ENCODE data around the gene PSORS1C2.
"Not testable (repeated sequence)": the region's sequence is repeated elsewhere in the genome, so short reads cannot be mapped to it uniquely, and the experiment has no call there.

The PSORS1C2 gene

GRCh38 chr6:31174378-31174777 lies 35.5 kb upstream of the PSORS1C2 start:
- H3K9ac ChIP-seq (ENCODE audit: low read depth, low read length), result no peak overlapping the region; the same call in 1 of the 2 replicates

GRCh38 chr6:31173406-31173805 lies 34.5 kb upstream of the PSORS1C2 start:
- peak overlapping the region; percentile 99 for H3K27ac ChIP-seq (ENCODE audit: low read depth, low read length)

More at GRCh38 chr6:31174378-31174777, 35.5 kb upstream of the PSORS1C2 start:
- Histone ChIP-seq H3K27me3 (ENCODE audit: insufficient read depth, low read length) (peaks cover 7% of the 10 kb centered on the region; the same call in 1 of the 2 replicates), H3K9me3 (ENCODE audit: insufficient read depth, low read depth, low read length) (no peaks in the 10 kb centered on the region), H3K36me3 (ENCODE audit: insufficient read depth, low read length) (no peaks in the 10 kb centered on the region), H3K27ac (ENCODE audit: low read depth, low read length) (peak overlapping the region; percentile 99; the same call in 1 of the 2 replicates), H3K4me1 (ENCODE audit: insufficient read depth, low read length) (peaks cover 39% of the 10 kb centered on the region), H3K4me3 (ENCODE audit: low read length) (no peak overlapping the region)
- 90% methylated on average over 4 of the region's 5 CpGs for WGBS

DNA sequence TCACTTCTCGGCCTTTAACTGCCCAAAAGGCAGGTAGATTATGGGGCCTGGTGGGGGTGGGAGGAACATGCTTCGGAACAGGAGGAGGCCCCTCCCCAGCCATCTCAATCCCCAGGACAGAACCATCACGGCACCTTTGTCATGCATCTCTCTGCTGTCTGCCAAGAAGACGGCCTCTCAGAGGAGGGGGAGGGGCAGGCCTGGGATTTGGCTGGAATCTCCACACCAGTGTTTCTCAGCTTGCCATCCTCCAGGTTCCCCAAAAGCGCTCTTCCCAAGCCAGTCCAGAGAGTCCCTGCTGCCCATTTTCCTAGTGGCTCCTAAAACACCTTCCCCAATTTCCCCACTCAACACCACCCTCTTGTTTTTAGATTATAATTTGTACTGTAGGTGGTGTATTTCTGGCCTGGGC lies 34.1 kb upstream of the PSORS1C2 start:
- peak overlapping the region; percentile 86 for H3K9ac ChIP-seq (ENCODE audit: low read depth, low read length)
- 4% methylated on average over 5 of the region's 5 CpGs for WGBS
- peak overlapping the region; percentile 99 for H3K27ac ChIP-seq (ENCODE audit: low read depth, low read length)

More at GRCh38 chr6:31173406-31173805, 34.5 kb upstream of the PSORS1C2 start:
- H3K9me3 ChIP-seq (ENCODE audit: insufficient read depth, low read depth, low read length), result no peaks in the 10 kb centered on the region
- H3K9ac ChIP-seq (ENCODE audit: low read depth, low read length), result peak overlapping the region; percentile 86
- H3K4me1 ChIP-seq (ENCODE audit: insufficient read depth, low read length), result peaks cover 36% of the 10 kb centered on the region
- H3K27me3 ChIP-seq (ENCODE audit: insufficient read depth, low read length), result peaks cover 7% of the 10 kb centered on the region; the same call in 1 of the 2 replicates
- H3K4me3 ChIP-seq (ENCODE audit: low read length), result peak overlapping the region; percentile 51
- no peaks in the 10 kb centered on the region; the same call in 1 of the 2 replicates for H3K36me3 ChIP-seq (ENCODE audit: insufficient read depth, low read length)
- 22% methylated on average over 3 of the region's 3 CpGs for WGBS

DNA sequence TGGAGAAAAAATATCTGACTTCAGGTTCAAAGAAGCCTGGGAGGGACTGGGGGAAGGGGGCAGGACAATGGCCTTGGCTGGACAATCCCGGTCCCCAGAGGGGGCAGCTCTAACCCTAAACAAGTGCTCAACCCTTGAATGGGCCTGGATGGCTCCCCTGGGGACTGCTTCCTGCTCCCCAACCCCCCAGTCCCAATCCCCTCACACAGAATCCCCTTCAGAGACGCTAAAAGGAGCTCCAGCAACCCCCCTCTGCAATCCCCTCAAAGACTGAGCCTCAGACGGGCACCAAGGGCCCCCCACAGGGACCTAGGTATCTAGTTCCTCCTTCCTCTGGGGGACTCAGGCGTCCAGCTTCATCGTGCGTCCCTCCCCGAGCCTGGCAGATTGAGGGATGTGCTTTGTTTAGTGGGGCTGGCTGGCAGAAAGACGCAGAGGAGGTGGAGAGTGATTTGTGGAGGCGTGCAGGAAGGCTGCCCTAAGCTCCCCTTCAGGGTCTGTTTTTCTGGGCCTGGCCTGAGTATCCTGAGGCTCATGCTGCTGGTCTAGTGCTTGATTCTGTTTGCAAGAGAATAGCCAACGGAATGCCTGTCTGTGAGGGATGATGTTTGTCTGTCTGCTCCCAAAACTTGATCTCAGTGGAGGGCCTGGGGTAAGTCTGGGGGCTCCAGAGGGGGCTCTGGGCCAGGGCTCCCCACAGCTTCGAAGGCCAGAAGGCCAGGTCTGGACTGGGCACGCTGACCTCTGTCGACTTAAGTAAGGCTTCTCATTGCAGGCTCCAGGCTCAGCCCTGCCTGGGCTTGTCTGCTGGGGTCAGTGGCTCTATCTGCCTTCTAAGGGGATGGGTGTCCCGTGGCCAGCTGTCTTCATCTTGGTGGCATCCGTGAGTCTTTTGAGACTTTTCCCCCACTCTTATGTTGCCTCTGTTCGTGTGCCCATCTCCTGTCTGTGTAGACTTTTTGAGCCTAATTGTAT lies 33.4 kb upstream of the PSORS1C2 start:
- Histone ChIP-seq H3K27me3 (ENCODE audit: insufficient read depth, low read length) (peaks cover 7% of the 10 kb centered on the region; the same call in 1 of the 2 replicates), H3K36me3 (ENCODE audit: insufficient read depth, low read length) (peaks cover 4% of the 10 kb centered on the region; the same call in 1 of the 2 replicates), H3K4me1 (ENCODE audit: insufficient read depth, low read length) (peaks cover 37% of the 10 kb centered on the region), H3K9me3 (ENCODE audit: insufficient read depth, low read depth, low read length) (no peaks in the 10 kb centered on the region), H3K9ac (ENCODE audit: low read depth, low read length) (peak overlapping the region; percentile 86), H3K27ac (ENCODE audit: low read depth, low read length) (peak overlapping the region; percentile 99), H3K4me3 (ENCODE audit: low read length) (peak overlapping the region; percentile 51)
- WGBS, result 5% methylated on average over 16 of the region's 16 CpGs

More for the DNA sequence above, 34.1 kb upstream of the PSORS1C2 start:
- Histone ChIP-seq H3K27me3 (ENCODE audit: insufficient read depth, low read length) (peaks cover 7% of the 10 kb centered on the region; the same call in 1 of the 2 replicates), H3K36me3 (ENCODE audit: insufficient read depth, low read length) (peaks cover 1% of the 10 kb centered on the region; the same call in 1 of the 2 replicates), H3K4me1 (ENCODE audit: insufficient read depth, low read length) (peaks cover 37% of the 10 kb centered on the region), H3K9me3 (ENCODE audit: insufficient read depth, low read depth, low read length) (no peaks in the 10 kb centered on the region), H3K4me3 (ENCODE audit: low read length) (peak overlapping the region; percentile 51)

DNA sequence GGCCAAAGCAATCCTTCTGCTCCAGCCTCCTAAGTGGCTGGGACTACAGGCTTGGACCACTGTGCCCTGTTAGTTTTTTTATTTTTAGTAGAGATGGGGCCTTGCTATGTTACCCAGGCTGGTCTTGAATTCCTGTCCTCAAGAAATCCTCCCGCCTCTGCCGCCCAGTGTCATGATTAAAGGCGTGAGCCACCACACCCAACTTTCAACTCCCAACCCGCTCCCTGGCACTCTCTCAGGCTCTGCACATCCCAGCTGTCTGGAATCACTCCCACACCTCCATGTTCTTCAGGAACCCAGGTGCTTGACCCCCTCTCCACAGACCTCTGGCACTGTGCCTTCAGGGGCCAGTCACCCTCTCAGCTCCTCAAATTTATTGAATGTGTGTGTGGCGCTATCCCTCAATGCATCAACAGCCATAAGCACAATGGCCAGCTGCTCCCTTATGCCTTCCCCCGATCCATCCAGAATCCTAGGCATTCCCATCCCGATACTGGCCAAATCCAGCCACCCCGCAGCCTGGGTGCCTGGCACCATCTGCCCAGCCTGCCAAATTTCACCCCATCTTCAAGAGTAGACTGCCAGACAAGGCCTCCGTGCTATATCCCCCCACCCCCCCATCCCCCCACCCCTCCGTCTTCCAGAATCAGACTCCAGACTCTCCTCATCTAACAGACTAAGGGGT lies 32.3 kb upstream of the PSORS1C2 start:
- H3K4me1 ChIP-seq (ENCODE audit: insufficient read depth, low read length), result peaks cover 44% of the 10 kb centered on the region
- peak overlapping the region; percentile 79 for H3K4me3 ChIP-seq (ENCODE audit: low read length)
- no peaks in the 10 kb centered on the region for H3K9me3 ChIP-seq (ENCODE audit: insufficient read depth, low read depth, low read length)
- H3K9ac ChIP-seq (ENCODE audit: low read depth, low read length), result peak overlapping the region; percentile 86
- WGBS, result 29% methylated on average over 9 of the region's 10 CpGs
- peaks cover 7% of the 10 kb centered on the region; the same call in 1 of the 2 replicates for H3K27me3 ChIP-seq (ENCODE audit: insufficient read depth, low read length)
- peak overlapping the region; percentile 99 for H3K27ac ChIP-seq (ENCODE audit: low read depth, low read length)
- peaks cover 11% of the 10 kb centered on the region for H3K36me3 ChIP-seq (ENCODE audit: insufficient read depth, low read length)

- H3K4me3 ChIP-seq (ENCODE audit: low read length), result peak within 1 kb of the TSS; percentile 79
- peaks cover 7% of the 10 kb centered on the region; the same call in 1 of the 2 replicates for H3K27me3 ChIP-seq (ENCODE audit: insufficient read depth, low read length)
- H3K4me1 ChIP-seq (ENCODE audit: insufficient read depth, low read length), result peaks cover 50% of the 10 kb centered on the region
- H3K9ac ChIP-seq (ENCODE audit: low read depth, low read length), result peak within 1 kb of the TSS; percentile 86
- H3K27ac ChIP-seq (ENCODE audit: low read depth, low read length), result peak within 1 kb of the TSS; percentile 99
- peaks cover 17% of the 10 kb centered on the region for H3K36me3 ChIP-seq (ENCODE audit: insufficient read depth, low read length)
- H3K9me3 ChIP-seq (ENCODE audit: insufficient read depth, low read depth, low read length), result no peaks in the 10 kb centered on the region
- WGBS, result 6% methylated on average over 4 of the region's 9 CpGs
These were observed 31.7 kb upstream of the PSORS1C2 start, which contains the start of gene POU5F1 for GRCh38 chr6:31170600-31170881. Gene POU5F1 (minus strand): TSS chr6:31170682. CDS start chr6:31170620, 62 bp downstream.

- H3K9ac ChIP-seq (ENCODE audit: low read depth, low read length), result peak overlapping the region; percentile 68
- not testable (repeated sequence) for H3K27me3 ChIP-seq (ENCODE audit: insufficient read depth, low read length); H3K9me3 ChIP-seq (ENCODE audit: insufficient read depth, low read depth, low read length)
- H3K36me3 ChIP-seq (ENCODE audit: insufficient read depth, low read length), result peaks cover 22% of the 10 kb centered on the region
- H3K27ac ChIP-seq (ENCODE audit: low read depth, low read length), result peak overlapping the region; percentile 99
- peaks cover 47% of the 10 kb centered on the region for H3K4me1 ChIP-seq (ENCODE audit: insufficient read depth, low read length)
- 7% methylated on average over 23 of the region's 23 CpGs for WGBS
- peak overlapping the region; percentile 79 for H3K4me3 ChIP-seq (ENCODE audit: low read length)
These were observed 31.2 kb upstream of the PSORS1C2 start for GRCh38 chr6:31169858-31170599.

DNA sequence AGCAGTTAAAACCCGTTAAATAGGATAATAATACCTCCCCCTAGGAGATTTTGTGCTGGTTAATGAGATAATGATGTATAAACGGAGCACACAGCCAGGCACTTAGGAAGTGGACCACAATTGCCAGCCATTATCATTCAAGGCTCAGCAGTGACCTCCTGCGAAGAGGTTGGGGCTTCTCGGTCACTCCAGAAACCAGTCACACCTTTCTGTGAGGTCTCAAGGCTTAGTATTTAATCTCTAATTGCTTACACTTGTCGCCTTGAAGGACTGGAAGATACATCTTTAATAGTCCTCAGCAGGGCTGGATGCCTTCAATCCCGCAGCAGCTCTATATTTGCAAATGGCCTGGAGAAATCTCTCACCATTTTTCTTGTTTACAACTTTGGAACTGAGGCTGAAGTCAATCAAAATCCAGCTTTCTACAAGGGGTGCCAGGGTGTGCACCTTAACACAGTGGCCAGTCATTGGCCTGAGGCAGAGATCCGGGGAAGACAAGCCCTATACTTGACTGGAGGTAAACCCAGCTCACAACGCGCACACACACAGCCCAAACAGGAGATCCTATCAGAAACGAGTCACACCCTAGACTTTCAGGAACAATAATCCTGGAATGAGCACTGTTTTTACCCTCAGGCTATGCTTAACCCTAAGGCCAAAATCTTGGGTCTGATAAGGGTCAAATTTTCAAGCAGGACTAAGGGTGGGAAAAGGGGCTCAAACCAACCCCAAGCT lies 30.4 kb upstream of the PSORS1C2 start:
- peak overlapping the region; percentile 68 for H3K9ac ChIP-seq (ENCODE audit: low read depth, low read length)
- H3K27ac ChIP-seq (ENCODE audit: low read depth, low read length), result peak overlapping the region; percentile 99
- WGBS, result 3% methylated on average over 9 of the region's 10 CpGs
- H3K36me3 ChIP-seq (ENCODE audit: insufficient read depth, low read length), result peaks cover 28% of the 10 kb centered on the region
- H3K27me3 ChIP-seq (ENCODE audit: insufficient read depth, low read length), result peaks cover 7% of the 10 kb centered on the region; the same call in 1 of the 2 replicates
- peak overlapping the region; percentile 79 for H3K4me3 ChIP-seq (ENCODE audit: low read length)
- H3K9me3 ChIP-seq (ENCODE audit: insufficient read depth, low read depth, low read length), result no peaks in the 10 kb centered on the region
- H3K4me1 ChIP-seq (ENCODE audit: insufficient read depth, low read length), result peaks cover 43% of the 10 kb centered on the region

DNA sequence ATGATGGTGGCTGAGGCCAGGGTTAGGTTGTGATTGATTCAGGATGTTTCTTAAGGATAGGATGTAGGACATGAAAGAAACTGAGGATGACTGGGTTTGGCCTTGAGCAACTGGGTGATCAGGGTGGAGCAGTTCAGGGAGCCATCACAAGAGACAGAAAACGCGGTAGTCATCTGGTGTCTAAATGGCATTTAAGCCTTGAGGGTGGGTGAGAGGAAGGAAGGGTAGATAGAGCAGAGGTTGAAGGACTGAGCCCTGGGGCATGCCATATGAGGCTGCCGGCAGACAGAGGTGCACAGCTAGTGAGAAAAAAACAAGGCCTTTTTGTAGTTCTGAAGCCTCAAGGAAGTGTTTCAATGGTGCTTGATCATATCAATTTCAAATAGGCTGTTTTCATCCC lies 29.7 kb upstream of the PSORS1C2 start:
- H3K4me3 ChIP-seq (ENCODE audit: low read length), result peak overlapping the region; percentile 79
- no peak overlapping the region for H3K27ac ChIP-seq (ENCODE audit: low read depth, low read length)
- 4% methylated on average over 3 of the region's 3 CpGs for WGBS

GRCh38 chr6:31165986-31166385 lies 27.1 kb upstream of the PSORS1C2 start:
- WGBS, result 80% methylated on average over 5 of the region's 5 CpGs
- H3K9ac ChIP-seq (ENCODE audit: low read depth, low read length), result no peak overlapping the region
- H3K36me3 ChIP-seq (ENCODE audit: insufficient read depth, low read length), result peaks cover 60% of the 10 kb centered on the region
- H3K27me3 ChIP-seq (ENCODE audit: insufficient read depth, low read length), result peaks cover 5% of the 10 kb centered on the region; the same call in 1 of the 2 replicates
- 0 out of 2 replicates have a peak overlapping the region, but pooled peaks have one; percentile 2 for H3K4me3 ChIP-seq (ENCODE audit: low read length)
- H3K4me1 ChIP-seq (ENCODE audit: insufficient read depth, low read length), result peaks cover 21% of the 10 kb centered on the region
- no peak overlapping the region; the same call in 1 of the 2 replicates for H3K27ac ChIP-seq (ENCODE audit: low read depth, low read length)
- H3K9me3 ChIP-seq (ENCODE audit: insufficient read depth, low read depth, low read length), result no peaks in the 10 kb centered on the region

More for the DNA sequence above, 29.7 kb upstream of the PSORS1C2 start:
- Histone ChIP-seq H3K9ac (ENCODE audit: low read depth, low read length) (peak overlapping the region; percentile 68), H3K27me3 (ENCODE audit: insufficient read depth, low read length) (peaks cover 7% of the 10 kb centered on the region; the same call in 1 of the 2 replicates), H3K9me3 (ENCODE audit: insufficient read depth, low read depth, low read length) (no peaks in the 10 kb centered on the region), H3K36me3 (ENCODE audit: insufficient read depth, low read length) (peaks cover 35% of the 10 kb centered on the region), H3K4me1 (ENCODE audit: insufficient read depth, low read length) (peaks cover 36% of the 10 kb centered on the region)

Data from HUES64 (cell line).